Thoracic aorta (tissue), 2 donors: ENCODE results near the gene KCNAB1. TPM values are rescaled to one million over a fixed set of nuclear protein-coding genes. Genes with fewer than 3 reads are reported as not detected.

Experiments used
- ATAC-seq: fragments of 150-250 bp; one replicate; pipeline ENCODE4 v1.8.0; 2017; ENCODE audit warnings: low read depth; ENCODE audit not compliant: insufficient number of reproducible peaks, low FRiP score
- DNase-seq: peaks from one replicate; pipeline ENCODE4 v3.0.0-alpha.2; 2020; ENCODE audit warnings: low spot score
- H3K27ac ChIP-seq, 2 donors: fragments of 200-600 bp; sonication (generic); 1 replicate in 1 of 2; 2 replicates in 1 of 2; pipeline ENCODE4 v1.5.1; 2016; ENCODE audit warnings: mild to moderate bottlenecking in 2 of 2, moderate library complexity in 2 of 2
- H3K27me3 ChIP-seq: fragments of 200-600 bp; sonication (generic); replicated peaks from 2 replicates; pipeline ENCODE4 v1.6.0; 2016; ENCODE audit warnings: mild to moderate bottlenecking; ENCODE audit not compliant: insufficient read depth
- H3K36me3 ChIP-seq: fragments of 200-600 bp; sonication (generic); one replicate; pipeline ENCODE4 v1.5.1; 2016
- H3K4me1 ChIP-seq, 2 donors: fragments of 200-600 bp; sonication (generic); 1 replicate in 1 of 2; 2 replicates in 1 of 2; pipeline versions ENCODE4 v1.5.1 to v1.6.0; 2016; ENCODE audit warnings: low read depth in 2 of 2, mild to moderate bottlenecking in 1 of 2; ENCODE audit not compliant: control insufficient read depth in 1 of 2
- H3K4me3 ChIP-seq: fragments of 200-600 bp; sonication (generic); 2 replicates; pipeline ENCODE4 v1.5.1; 2016; ENCODE audit warnings: mild to moderate bottlenecking
- H3K9me3 ChIP-seq: fragments of 200-600 bp; sonication (generic); 2 replicates; pipeline ENCODE4 v1.5.1; 2016
- total RNA-seq, 2 donors: library from RNA; depleted of rRNA; stranded (reverse); fragments of >200 nt; gene quantifications; one replicate each; pipeline versions ENCODE4 v1.1.0 to v1.2.3, GENCODE V29; 2016
- TF ChIP-seq, protein P1 (sequence below): fragments of 200-600 bp; sonication (generic); IDR thresholded peaks from one replicate; pipeline ENCODE4 v1.5.1; 2019; ENCODE audit warnings: antibody characterized with exemption

Gene KCNAB1
- total RNA-seq, 2 donors from 2014 or later = 12.2 to 14.2 TPM

DNA sequence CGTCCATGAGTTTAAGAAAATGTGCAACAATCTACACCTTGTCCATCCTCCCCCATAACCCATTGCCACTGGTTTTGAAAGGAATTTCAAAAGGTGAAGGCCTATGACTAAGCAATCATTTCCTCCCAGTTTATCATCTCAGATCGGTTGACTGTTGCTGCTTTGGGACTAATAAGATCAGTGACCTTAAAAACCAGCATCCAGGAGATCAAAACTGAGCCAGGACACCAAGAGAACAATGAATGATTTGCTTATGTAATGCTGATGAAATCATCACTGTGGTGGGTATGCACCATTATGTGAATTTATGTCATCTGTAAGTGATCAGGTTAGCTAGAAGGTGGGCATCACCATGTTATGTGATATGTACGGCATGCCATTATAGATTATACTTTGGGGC lies 239.0 kb downstream of the KCNAB1 start:
- H3K4me3 ChIP-seq = no peak overlapping the region
- TF ChIP-seq, protein P1, sequence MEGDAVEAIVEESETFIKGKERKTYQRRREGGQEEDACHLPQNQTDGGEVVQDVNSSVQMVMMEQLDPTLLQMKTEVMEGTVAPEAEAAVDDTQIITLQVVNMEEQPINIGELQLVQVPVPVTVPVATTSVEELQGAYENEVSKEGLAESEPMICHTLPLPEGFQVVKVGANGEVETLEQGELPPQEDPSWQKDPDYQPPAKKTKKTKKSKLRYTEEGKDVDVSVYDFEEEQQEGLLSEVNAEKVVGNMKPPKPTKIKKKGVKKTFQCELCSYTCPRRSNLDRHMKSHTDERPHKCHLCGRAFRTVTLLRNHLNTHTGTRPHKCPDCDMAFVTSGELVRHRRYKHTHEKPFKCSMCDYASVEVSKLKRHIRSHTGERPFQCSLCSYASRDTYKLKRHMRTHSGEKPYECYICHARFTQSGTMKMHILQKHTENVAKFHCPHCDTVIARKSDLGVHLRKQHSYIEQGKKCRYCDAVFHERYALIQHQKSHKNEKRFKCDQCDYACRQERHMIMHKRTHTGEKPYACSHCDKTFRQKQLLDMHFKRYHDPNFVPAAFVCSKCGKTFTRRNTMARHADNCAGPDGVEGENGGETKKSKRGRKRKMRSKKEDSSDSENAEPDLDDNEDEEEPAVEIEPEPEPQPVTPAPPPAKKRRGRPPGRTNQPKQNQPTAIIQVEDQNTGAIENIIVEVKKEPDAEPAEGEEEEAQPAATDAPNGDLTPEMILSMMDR = no peak
- no peaks in the 10 kb centered on the region for H3K9me3 ChIP-seq
- DNase-seq (no peak), ATAC-seq (no peak)
- no peaks in the 10 kb centered on the region for H3K36me3 ChIP-seq
- peaks cover 0 to 14% of the 10 kb centered on the region in 2 donors for H3K4me1 ChIP-seq
- no peak overlapping the region for H3K27ac ChIP-seq
- no peaks in the 10 kb centered on the region for H3K27me3 ChIP-seq

DNA sequence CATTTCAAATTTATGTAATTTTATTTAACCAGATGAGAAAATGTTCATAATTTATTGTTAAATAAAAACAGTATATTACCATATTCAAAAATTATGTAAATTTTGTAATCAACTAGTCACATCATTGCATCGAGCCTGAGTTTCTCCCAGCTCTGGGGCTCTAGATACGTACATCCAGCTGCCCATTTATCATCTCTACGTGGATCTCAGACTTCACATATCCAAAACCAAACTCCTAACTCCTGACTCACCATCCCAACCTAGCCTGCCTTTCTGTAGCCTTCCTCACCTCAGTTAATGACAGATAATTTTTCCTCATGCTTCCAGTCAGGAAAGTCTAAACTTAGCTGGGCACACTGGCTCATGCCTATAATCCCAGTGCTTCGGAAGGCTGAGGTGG lies 239.7 kb downstream of the KCNAB1 start:
- no peaks in the 10 kb centered on the region for H3K9me3 ChIP-seq
- H3K4me1 ChIP-seq = peaks cover 0 to 14% of the 10 kb centered on the region in 2 donors
- H3K4me3 ChIP-seq = no peak overlapping the region
- no peak overlapping the region for H3K27ac ChIP-seq
- TF ChIP-seq, protein P1 = no peak
- no peak for DNase-seq
- H3K36me3 ChIP-seq = no peaks in the 10 kb centered on the region
- H3K27me3 ChIP-seq = no peaks in the 10 kb centered on the region
- ATAC-seq = no peak

DNA sequence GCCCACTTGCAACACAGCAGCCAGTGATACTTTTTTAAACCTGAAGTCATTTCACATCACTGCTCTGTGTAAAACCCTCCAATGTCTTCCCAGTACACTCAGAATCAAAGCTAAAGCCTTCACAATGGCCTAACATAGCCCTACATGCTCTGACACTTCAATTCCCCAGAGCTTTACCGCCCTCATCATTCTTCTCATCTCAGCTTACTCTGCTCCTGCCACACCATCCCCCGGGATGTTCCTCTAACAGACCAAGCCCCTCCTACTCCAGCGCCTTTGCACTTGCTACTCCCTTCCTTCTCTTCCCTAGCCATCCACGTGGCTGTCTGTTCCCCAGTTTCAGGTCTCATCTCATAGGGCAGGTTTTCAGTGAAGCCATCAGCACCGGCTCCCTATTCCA lies 240.6 kb downstream of the KCNAB1 start:
- Histone ChIP-seq H3K9me3 (no peaks in the 10 kb centered on the region), H3K27ac (no peak overlapping the region), H3K36me3 (no peaks in the 10 kb centered on the region), H3K27me3 (no peaks in the 10 kb centered on the region), H3K4me1 (peaks cover 0 to 14% of the 10 kb centered on the region in 2 donors), H3K4me3 (no peak overlapping the region)
- TF ChIP-seq, protein P1 = no peak
- DNase-seq (no peak), ATAC-seq (no peak)

DNA sequence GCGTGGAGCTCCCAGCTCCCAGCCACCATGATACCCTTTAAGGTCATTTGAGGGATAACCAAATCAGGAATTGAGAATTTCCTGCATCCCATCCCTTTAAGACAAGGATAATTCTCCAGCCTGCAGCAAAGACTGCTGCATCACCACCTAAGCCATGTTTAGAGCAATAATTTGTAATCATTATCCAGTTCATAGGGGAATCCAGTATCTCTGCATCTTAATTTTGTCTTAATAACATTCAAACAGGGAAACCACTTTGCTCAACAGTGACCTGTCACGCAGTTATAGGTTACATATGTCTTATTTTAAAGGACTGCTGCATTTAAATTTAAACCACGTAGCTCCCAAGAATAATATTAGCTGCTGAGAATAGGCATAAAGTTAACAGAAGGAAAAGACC lies 246.2 kb downstream of the KCNAB1 start:
- Histone ChIP-seq H3K27me3 (no peaks in the 10 kb centered on the region), H3K27ac (no peak overlapping the region), H3K36me3 (no peaks in the 10 kb centered on the region), H3K4me1 (peaks cover 0 to 7% of the 10 kb centered on the region in 2 donors), H3K4me3 (no peak overlapping the region), H3K9me3 (no peaks in the 10 kb centered on the region)
- DNase-seq = no peak
- ATAC-seq = no peak
- TF ChIP-seq, protein P1 = no peak

DNA sequence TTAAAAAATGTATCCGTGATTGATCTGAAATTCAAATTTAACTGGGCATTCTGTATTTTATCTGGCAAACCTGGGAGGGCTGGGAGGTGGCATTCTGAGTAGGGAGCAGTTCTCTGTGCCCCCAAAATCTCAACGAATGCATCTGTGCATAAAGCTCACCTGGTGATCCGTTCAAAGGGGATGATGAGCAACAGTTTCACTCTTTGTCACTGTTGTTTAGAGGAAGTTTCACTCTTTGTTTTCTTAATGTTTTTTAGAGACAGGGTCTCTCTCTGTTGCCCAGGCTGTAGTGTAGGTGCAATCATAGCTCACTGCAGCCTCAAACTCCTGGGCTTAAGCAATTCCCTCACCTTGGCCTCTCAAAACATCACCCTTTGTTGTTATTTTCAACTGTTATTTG lies 247.8 kb downstream of the KCNAB1 start:
- TF ChIP-seq, protein P1 = no peak
- ATAC-seq (no peak), DNase-seq (no peak)
- H3K27me3 ChIP-seq = no peaks in the 10 kb centered on the region
- peaks cover 0 to 13% of the 10 kb centered on the region in 2 donors for H3K4me1 ChIP-seq
- H3K4me3 ChIP-seq = no peak overlapping the region
- no peaks in the 10 kb centered on the region for H3K36me3 ChIP-seq
- no peaks in the 10 kb centered on the region for H3K9me3 ChIP-seq
- no peak overlapping the region for H3K27ac ChIP-seq
